Erythroblast (primary cell): ENCODE measurements around the gene CAND1.

ENCODE experiments used
- DNase-seq, 2 experiments: peaks; one replicate each; lab custom pipeline; 2025; lab: John Stamatoyannopoulos, UW
- GATA1 ChIP-seq: IDR thresholded peaks from 2 replicates; pipeline ENCODE4 v1.6.1; 2011; ENCODE audit warnings: low read depth, mild to moderate bottlenecking, control low read depth, low read length, moderate library complexity
- POLR2A ChIP-seq: IDR thresholded peaks from 2 replicates; pipeline ENCODE4 v1.6.1; 2011; ENCODE audit warnings: mild to moderate bottlenecking, low read length

CAND1 gene

DNA sequence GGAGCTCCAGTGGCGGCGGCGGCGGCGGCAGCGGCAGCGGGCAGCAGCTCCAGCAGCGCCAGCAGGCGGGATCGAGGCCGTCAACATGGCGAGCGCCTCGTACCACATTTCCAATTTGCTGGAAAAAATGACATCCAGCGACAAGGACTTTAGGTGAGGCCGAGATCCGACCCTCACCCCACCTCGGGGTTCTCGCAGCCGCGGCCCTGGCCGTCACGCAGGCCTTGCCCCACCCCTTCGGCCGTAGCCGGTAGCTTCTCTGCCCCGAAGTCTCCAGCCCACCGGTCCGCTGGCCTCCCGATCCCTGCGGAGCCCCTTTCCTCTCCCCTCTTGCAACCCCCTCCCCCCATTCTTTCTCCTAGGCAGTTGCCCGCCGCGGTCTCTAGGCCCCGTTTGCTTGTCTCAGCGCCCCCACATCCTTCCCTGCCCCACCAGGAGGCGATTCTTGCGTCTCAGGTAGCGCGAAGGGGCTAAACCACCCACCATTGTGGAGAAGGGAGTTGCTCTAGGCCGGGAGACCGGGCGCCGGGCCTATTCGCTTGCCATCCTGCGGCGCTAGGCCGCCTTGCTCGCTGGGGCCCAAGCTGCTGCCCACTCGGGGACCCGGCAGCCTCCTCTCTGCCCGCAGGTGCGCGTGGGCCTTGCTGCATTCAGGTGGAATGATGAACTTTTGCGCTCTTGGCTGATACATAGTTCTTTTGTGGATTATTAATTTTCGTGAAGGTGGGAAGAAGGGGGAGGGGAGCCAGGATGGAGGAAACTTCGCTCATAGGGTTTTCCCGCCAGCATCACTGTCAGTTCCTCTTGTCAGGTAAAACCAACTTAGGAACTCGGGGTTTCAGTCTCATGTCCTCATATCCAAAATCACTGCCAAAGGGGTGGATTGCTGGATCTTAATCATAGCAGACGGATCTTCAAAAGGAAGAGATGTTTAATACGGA, 745 bp downstream of the CAND1 start:
- no peak for TF ChIP-seq POLR2A
- peak; percentile 75 to 81 for DNase-seq

GRCh38 chr12:67270622-67271021, 1.5 kb downstream of the CAND1 start:
- peak in 1 of 2 experiments; percentile 29 for DNase-seq
- TF ChIP-seq POLR2A (no peak), GATA1 (no peak)

DNA sequence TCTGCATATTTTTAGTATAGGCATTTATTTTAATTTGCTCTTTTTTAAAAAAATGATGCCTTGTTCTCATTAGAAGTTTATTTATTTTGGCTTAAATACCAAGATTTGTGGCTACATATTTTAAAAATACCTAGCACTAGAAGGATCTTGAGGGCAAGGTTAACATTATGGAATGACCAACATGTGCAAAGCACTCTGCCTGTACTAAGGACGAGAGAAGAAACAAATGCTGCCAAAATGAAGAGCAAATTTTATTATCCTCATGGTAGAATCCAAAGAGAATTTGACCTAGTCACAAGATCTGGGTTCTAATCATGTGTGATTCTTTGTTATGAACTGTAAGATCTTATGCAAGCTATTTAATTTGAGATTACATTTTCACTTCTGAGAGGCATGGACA, 2.8 kb downstream of the CAND1 start:
- no peak for TF ChIP-seq GATA1
- no peak for TF ChIP-seq POLR2A
- no peak for DNase-seq

- TF ChIP-seq GATA1, result no peak
- TF ChIP-seq POLR2A, result no peak
These were observed 5.0 kb downstream of the CAND1 start for GRCh38 chr12:67274186-67274585.

GRCh38 chr12:67275380-67275913, 6.3 kb downstream of the CAND1 start:
- TF ChIP-seq GATA1, result no peak
- TF ChIP-seq POLR2A, result no peak
- no peak for DNase-seq

More at GRCh38 chr12:67274186-67274585, 5.0 kb downstream of the CAND1 start:
- DNase-seq, result no peak

- DNase-seq, result no peak
- TF ChIP-seq GATA1 (no peak), POLR2A (no peak)
These were observed 7.3 kb downstream of the CAND1 start for GRCh38 chr12:67276421-67276820.

DNA sequence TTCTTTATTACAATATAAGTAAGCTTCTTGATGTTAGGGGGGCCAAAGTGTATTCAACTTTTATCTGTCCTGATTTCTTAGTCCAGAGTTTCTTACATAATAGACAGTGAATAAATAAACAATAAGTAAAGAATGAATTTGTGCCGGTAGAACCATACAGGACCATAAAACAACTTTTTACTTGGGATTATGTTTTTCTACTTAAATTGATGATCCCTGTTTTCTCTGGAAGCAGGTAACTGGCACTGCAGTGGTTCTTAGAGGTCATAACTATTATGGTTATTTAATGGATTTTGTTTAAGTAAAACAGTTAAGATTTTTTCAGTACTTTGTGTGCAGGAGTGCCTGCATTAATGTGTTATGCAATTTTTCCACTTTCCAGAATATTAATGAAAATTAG, 10.5 kb downstream of the CAND1 start:
- no peak for TF ChIP-seq GATA1
- TF ChIP-seq POLR2A, result no peak
- DNase-seq, result no peak

DNA sequence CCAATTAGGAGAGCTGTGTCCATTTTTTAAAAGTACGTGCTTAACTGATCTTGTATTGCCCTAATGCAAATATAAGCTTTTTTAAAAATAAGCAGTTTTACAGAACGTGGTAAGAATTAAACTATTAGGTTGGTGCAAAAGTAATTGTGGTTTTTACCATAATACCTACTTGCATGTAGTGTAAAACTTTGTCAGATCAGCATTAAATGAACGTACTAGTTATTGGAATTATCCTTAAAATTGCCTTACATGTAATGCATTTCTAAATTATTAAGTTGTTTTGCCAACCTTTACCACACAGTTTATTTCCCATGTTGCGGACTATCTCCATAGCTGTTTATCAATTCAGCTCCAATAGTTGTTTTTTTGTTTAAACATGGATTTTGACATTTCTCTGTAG, 10.9 kb downstream of the CAND1 start:
- no peak for TF ChIP-seq POLR2A
- no peak for TF ChIP-seq GATA1
- DNase-seq, result no peak

DNA sequence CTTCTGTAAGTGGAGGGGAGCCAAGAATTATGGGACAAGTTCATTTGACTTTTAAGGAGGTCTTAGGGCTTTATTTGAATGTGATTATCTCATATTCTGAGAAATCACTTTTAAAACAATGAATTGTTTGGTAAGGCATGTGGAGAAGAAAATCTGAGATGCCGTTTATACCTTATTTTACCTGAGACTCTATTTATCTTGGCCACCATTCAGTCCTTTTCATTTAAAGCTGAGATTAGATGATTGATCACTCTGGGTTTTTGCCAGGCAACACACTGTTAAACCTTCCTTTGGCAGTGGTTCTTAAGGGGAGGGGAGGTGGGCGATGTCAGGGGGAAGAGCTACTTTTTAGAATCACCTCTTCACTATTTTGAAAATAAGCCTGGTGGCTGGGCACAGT, 11.4 kb downstream of the CAND1 start:
- DNase-seq, result no peak
- no peak for TF ChIP-seq GATA1
- TF ChIP-seq POLR2A, result no peak

DNA sequence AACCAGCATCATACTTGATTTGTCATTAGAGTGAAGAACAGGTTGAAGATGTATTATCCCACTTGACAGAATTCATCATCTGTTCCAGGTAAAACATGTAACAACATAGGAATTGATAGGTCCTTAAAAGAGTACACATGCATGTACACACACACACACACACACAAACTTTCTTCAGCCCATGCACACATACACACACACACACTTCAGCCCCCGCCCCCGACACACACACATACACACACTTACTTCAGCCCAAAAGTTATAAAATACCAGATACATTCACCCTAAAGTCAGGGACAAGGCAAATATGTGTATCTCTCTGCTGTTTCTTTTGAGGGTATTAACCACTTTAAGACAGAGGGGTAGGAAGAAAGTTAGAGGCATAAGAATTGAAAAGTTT, 15.4 kb downstream of the CAND1 start:
- DNase-seq, result no peak
- TF ChIP-seq GATA1 (no peak), POLR2A (no peak)

DNA sequence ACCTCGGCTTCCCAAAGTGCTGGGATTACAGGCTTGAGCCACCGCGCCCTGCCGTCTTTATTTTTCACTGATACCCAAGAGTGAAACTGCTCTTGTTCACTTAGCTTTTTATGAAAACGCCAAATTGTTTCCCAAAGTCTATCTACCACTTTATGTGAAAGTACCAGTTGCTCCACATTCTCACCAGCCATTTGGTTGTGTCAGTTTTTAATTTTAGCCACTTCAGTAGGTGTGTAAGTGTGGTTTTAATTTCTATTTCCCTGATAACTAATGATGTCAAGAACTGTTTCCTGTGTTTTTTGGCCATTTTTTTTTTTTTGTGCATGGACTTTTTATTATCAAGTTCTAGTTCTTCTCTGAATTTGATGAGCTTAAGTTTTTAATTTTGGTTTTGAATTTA, 17.1 kb downstream of the CAND1 start:
- no peak for TF ChIP-seq GATA1
- no peak for TF ChIP-seq POLR2A
- no peak for DNase-seq

DNA sequence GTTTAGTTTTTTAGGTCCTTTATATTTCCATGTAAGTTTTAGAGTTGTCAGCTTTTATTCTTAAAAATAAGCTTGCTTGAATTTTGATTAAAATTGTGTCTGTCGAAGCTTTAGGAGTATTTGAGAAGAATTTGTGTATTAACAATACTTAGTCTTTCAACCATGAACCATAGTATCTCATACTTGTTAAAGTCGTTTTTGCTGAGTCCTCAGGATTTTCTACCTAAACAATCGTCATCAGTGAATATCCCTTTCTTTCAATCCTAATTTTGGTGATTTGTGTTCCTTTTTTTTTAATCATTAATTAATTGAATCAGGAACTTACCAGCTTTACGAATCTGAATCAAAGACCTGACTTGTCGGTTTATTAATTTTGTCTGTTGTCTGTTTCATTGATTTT, 18.2 kb downstream of the CAND1 start:
- DNase-seq, result no peak
- TF ChIP-seq POLR2A, result no peak
- TF ChIP-seq GATA1, result no peak

- TF ChIP-seq POLR2A, result no peak
- TF ChIP-seq GATA1, result no peak
- no peak for DNase-seq
These were observed 19.4 kb downstream of the CAND1 start for GRCh38 chr12:67288561-67288960.

- DNase-seq, result no peak
- TF ChIP-seq GATA1 (no peak), POLR2A (no peak)
These were observed 21.2 kb downstream of the CAND1 start for GRCh38 chr12:67290378-67290777.
